Stimulated activated CD4-positive, alpha-beta T cell treated with anti-CD3 and anti-CD28 coated beads, Interleukin-4, amount 100 ng/mL, for 24 hours (primary cell): Measurements from ENCODE around the gene LIN28A.

ENCODE experiments used
- DNase-seq: peaks from one replicate; pipeline ENCODE4 v3.0.0-alpha.2; 2020

The LIN28A gene

DNA sequence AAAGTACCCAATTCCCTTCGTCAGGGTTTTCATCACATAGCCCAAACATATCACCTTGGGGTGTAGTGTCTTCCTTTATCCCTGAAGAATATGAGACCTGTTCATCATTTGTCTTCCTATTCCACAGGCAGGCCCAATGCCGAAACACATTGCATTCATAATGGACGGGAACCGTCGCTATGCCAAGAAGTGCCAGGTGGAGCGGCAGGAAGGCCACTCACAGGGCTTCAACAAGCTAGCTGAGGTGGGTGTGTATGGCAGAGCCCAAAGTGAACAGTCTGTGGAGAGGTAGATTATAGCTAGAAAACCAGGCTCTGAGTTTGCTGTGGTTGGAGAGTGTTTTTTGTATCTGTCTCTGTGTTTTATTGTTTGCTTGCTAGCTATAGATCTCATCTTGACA is 27.4 kb downstream of the LIN28A start:
- DNase-seq, result no peak

DNA sequence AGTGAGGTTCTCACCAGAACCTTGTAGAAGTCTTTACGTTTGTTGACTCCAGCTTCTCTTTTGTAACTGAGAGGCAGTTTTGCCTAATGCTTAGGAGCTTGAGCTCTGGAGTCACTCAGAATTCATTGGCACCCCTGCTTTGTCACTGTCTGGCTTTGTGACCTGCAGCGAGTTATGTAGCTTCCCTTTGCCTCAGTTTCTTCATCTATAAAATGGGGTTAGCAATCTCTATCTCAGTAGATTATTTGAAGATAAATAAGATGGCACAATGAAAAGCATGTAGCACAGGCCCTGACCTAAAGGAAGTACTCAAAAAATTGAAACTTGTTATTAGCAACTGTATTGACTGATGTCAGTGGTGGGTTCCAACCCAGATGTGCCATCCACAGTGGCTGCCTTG is 29.6 kb downstream of the LIN28A start:
- no peak for DNase-seq

DNA sequence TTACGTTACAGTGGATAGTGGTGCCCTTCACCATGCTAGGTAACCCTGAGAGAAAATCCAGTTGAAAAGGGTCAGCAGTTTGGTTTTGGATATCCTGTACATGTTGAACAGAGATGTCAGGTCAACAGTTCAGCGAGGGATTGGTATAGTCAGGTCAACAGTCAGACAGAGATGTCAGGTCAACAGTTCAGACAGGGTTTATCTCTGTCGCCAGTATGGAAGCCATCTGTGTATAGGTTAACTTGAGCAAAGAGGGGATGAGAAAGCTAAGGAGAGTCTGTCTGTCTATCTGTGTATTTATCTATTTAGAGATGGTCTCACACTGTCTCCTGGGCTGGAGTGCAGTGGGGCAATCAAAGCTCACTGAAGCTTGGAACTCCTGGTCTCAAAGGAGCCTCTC is 39.3 kb downstream of the LIN28A start:
- no peak for DNase-seq

DNA sequence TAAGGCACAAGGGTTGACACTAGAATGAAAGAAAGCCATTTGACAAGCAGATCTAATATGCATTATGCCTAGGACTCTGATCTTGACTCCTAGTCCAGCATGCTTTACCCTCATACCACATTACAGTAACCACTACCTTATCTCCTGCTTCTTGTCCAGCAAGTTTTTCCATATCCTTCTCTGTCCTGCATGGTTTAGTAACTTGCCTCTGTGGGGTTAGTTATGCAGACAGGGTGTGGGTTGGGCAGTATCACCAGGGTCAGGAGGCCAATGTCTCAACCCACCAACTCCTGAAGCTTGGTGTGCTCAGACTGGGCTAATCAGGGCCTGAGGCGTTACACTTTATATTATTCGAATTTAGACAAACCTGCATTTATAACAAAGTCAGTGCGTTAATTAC is 40.3 kb downstream of the LIN28A start:
- DNase-seq, result no peak

DNA sequence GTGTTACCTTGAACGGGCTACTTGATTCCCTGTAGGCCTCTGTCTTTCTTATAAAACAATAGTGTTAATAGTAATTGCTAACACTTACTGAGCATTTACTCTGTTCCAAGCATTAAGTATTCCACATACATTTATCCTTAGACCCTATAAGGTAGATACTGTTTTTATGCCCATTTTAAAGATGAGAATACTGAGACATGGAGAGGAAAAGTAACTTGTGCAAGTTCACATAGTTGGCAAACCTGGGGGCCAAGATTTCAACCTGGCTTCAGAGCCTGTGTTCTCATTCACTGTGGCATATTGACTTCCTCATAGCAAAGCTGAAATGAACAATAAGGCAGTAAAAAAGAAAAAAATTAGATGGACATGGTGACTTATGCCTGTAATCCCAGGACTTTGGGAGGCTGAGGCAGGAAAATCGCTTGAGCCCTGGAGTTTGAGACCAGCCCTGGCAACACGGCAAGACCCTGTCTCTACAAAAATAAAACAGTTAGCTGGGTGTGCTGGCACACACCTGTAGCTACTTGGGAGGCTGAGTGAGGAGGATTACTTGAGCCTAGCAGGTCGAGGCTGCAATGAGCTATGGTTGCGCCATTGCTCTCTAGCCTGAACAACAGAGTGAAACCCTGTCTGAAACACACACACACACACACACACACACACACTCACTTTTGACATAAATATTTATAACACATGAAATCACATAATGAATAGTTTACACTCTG is 42.0 kb downstream of the LIN28A start:
- no peak for DNase-seq

DNA sequence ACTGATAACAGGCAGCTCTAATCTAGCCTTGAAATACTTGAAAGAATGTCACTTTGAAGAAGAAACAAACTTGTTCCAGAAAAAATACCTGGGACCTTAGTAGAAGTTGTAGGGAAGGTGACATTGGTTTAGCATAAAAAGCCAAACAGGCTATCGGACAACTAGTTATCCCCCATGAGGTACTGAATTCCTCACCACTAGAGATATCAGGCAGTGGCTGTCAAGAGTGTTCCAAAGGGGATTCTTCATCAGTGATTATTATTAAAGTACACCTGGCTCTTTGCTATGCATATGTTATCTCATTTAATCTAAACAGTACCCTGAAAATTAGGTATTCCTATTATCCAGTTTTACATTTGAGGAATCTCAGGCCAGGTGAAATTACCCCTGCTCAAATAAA is 48.5 kb downstream of the LIN28A start:
- no peak for DNase-seq

DNA sequence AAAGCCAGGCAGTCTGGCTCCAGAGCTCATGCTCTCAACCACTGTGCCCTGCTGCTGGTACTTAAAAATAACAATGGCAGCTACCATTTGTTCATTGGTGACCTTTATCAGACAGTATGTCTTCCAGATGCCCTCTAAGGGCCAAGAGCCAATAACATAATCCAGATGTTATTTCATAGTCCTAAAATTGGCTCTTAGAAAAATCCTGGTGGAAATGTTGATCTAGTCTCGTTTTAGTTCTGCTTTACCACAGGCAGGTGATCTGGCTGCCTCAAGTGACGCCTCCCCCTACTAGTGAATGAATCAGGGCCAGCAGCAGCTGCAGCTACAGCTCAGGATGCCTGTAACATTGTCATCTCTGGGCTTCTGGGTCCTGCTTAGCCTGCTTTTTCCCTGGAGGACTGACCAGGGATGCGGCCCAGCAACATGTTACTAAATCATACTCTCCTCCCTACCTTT is 49.0 kb downstream of the LIN28A start:
- no peak for DNase-seq

DNA sequence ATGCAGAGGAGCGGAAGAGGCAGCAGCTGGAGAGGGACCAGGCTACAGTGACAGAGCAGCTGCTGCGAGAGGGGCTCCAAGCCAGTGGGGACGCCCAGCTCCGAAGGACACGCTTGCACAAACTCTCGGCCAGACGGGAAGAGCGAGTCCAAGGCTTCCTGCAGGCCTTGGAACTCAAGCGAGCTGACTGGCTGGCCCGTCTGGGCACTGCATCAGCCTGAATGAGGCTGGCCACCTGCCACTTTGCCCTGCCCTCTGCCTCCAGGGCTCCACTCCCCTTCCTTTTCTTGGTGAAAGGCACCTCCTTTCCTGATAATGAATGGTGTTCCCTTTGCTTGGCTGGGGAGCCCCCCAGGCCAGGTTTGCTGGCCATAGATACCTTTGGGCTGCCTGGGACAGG is 58.3 kb downstream of the LIN28A start:
- no peak for DNase-seq

DNA sequence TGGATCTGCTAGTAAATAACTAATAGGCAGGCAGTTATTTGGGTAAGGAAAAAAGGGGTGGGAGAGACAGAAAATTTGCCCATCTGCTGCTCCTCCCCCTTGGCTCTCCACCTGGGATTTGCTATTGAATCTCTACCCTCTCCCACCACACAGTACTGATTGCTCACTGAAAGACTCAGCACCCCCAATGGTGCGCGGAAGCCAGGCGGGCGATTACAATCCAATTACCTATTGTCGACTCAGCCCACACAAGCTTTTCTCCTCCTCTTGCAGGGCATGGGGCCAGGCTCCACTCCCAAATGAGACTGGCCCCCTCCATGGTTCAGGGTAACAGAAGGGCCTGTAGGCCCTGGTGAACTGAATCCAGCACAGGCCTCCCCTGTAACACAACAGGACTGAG is 58.9 kb downstream of the LIN28A start:
- no peak for DNase-seq

DNA sequence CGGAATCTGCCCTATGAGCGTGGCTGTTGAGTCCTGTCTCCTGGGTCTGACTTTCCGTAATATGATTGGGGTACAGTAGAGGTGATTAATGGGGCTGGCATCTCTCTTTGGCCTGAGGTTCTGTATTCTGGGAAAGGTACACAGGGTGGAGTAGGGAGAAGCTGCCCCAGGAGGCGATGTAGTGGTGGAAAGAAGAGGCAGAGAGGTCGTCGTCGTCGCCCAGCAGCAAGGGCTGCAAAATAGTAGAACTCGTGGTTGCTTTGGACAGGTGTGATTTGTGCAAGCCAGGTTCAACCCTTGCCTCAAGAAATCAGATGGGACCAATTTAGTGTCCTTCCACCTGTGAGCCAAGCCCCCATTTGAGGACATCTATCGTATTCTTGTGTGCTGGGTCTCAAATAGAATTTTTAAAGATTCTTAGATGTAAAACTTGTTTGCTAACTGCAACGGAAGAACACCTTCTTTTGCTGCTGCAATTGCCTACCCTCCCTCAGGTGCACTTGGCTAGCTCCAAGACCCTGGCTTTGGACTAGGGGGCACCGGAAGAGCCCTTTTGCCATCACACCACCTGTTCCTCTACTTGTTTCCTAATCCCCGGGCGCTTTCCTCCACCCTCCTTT is 60.4 kb downstream of the LIN28A start:
- no peak for DNase-seq

DNA sequence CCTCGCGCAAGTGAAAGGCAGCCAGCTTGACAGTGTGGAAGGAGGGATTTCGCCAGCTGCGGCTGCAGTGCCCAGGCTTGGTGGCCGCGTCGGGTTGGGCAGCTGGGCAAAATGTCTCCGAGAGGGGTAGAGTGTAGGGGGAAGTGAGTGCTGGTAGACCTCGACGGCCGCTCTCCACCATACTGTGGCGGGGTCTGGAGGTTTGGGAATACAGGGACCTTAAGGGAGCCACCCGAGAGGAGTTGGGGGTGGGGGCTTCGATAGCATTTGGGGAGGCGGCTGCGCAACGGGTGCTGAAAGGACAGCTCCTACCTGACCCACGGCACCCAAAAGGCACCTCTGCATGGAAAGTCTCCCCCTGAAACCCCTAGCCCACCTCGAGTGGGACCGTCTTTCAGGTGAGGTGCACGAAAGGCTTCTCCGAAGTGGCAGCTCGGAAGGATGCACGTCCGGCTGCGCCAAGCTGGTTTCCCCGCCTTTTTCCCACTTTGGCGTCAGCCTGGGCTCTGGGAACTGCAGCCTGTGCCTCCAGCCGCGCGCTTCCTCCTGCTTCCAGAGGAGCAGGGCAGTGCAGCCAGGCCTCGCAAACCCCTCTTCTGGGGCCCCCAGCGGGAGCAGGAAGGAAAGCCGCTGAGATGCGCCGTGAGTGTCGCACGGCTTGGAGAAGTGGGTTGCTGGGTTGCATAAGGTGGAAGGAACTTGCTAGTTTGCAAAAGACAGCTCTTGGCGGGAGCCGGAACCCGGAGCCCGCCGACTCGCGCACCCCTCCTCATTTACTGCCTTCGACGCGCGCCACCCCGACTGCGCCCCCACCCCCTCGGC is 61.1 kb downstream of the LIN28A start:
- DNase-seq, result peak; percentile 36

DNA sequence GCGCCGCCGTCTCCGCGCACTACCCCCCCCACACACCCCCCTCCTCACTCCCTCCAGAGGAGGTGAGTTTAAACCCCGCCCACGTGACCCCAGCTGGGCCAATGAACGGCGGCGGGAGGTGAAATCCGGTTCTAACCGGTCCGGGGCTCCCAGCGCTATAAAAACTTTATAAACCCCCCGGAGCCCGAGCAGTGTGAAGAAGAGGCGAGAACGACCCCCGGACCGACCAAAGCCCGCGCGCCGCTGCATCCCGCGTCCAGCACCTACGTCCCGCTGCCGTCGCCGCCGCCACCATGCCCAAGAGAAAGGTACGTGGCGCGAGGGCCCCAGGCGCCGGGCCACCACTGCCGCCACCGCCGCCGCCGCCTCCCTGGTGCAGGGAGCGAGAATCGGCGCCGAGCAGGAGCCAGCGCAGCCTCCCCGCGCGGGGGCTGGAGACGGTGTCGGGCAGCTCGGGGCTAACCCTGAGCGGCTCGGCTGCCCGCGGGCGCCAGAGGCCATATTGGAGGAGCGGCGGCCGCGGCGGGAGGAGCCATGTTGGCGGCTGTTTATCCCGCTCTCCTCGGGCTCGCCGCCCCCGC is 61.8 kb downstream of the LIN28A start, which contains the start of gene HMGN2:
TSS of gene HMGN2 (plus strand) at position 121 of the 581 bp plus-strand sequence. CDS start at position 294, 173 bp downstream.
- peak; percentile 93 for DNase-seq

DNA sequence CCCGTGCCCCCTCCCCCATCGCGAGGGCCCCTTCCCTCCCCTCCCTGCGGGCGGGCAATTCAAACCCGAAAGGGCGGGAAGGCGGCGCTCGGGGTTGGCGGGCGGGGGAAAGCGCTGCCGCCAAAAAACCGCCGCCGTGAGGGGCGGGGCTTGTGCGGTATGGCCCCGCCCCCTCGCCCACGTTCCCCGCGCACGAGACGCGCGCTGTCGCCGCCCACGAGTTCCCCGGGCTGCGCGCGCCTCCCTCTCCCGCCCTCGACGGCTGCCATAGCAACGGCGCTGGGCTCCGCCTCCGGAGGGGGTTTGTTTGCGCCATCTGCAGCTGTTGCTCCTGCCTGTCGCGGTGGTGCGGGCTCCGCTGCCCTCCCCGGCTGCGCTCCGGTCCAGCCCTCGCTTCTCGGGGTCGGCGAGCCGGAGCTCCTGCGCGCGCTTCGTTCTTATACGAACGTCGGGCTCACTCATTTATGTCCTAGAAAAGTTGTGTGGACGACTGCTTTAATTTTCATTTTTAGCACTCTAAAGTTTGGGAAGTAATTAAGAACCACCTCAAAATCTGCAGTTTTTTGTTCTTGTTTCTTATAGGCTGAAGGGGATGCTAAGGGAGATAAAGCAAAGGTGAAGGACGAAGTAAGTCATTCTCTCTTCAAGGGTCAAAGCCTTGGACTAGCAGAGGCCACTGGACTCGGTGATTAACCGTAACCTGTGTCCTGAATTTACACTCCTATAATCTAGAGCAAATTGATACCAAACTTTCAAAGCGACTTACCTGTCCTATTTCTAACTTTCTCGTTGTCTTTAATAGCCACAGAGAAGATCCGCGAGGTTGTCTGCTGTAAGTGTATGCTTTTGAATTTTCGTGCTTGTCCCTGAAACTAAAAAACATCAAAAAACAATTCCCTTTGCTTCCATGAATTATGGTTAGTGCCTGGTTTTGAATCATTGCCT is 62.6 kb downstream of the LIN28A start:
- peak; percentile 95 for DNase-seq

DNA sequence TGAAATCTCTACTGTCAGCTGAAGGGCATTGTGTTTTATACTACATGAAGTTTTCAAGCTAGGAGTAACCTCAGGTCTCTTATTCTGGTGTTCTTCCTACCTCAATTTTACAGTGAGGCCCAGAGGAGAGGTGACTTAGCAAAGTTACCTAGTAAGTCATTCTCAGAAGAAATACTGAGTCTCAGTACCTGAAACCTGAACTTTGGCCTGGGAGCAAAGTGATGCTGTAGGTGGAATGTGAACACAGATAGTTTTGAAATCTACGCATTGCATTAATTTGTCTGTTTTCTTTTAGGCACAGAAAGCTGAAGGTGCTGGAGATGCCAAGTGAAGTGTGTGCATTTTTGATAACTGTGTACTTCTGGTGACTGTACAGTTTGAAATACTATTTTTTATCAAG is 64.2 kb downstream of the LIN28A start:
- no peak for DNase-seq

DNA sequence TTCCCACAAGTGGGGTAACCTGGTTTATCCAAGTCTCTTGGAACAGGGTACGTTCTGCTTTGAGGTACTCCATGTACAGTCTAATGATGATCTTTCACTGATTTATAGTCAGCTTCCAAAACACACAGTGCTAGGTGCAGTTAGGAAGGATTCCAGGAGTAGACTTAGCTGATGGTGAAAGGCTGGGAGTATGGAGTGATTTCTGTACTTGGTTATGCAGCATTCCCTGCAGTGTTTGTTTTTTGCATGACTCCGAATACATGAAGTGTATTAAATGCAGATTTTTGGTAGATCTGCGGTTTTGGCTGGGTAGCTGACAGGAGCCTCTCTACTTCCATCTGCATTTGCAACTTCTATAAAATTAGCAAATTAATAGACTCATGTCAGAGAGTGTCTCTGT is 65.4 kb downstream of the LIN28A start:
- DNase-seq, result no peak

DNA sequence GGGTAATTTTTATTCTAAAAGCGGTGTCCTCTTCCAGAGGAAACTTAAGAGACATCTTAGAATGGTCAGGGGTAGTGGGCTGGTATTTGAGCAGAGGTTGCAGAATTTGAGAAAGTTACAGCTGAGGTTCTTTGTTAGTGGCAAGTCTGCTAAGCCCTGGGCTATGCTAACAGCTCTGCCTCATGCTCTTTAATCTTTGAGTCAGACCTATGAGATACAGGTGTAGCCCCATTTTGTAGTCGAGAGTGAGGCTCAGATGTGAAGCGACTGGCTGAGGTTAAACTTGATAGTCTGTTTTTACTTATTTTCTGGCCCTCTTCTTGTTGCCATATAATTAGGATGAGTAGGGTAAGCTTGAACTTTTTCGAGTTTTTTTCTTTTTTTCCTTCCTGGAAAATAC is 66.3 kb downstream of the LIN28A start:
- no peak for DNase-seq

DNA sequence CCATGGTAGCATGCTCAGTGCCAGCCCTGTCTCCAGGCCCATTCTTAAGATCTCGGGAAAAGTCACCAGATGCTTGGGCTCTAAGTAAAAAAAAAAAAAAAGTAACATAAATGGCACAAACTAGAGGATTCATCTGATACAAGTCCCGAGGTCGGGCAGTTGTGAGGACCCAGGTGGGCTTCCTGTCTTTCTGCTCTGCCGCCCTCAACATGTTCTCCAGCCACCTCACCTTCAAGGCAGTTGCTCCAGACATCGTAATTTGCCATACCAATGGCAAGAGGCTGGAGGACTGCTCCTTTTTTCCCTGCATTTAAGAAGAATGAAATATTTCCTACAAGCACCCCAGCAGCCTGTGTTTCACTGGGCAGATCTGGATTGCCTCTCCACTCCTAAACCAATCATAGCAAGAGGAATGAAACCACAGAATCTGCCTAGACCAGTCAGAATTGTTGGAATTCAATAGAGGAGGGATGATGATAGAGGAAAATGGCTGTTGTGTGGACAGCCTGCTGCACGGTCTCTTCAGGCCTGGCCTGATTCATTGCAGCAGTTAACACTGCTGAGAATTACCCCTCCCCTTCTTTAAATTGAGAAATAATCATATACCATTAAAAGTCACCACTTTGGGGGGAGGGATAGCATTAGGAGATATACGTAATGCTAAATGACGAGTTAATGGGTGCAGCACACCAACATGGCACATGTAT is 67.0 kb downstream of the LIN28A start:
- no peak for DNase-seq

DNA sequence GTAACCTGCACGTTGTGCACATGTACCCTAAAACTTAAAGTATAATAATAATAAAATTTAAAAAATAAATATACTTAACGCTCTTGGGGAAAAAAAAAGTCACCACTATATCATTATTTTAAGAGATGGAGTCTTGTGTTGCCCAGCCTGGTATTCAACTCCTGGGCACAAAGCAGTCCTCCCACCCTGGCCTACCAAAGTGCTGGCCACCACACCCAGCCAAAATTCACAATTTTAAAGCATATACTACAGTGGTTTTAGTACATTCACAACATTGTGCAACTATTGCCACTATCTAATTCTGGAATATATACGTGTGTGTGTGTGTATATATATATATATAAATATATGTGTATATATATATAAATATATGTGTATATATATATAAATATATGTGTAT is 67.5 kb downstream of the LIN28A start:
- no peak for DNase-seq

DNA sequence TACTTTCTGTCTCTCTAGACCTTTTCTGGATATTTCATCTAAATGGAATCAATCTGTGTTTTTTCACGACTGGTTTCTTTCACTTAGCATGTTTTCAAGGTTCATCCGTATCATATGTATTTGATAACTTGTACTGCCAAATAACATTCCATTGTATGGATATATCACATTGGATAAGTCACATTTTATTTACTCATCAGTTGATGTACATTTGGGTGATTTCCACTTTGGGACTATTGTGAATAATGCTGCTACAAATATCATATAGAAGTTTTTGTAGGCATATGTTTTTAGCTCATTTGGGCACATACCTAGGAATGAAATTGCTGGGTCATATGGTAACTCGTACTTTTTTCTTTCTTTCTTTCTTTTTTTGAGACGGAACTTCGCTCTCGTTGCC is 68.4 kb downstream of the LIN28A start:
- no peak for DNase-seq
